ENCODE results near the gene TMEM156. TPM values are rescaled to one million over a fixed set of nuclear protein-coding genes. Genes with fewer than 3 reads are reported as not detected.

Gene TMEM156
- total and polyA plus RNA-seq, 10 of the 15 experiments (the other 5 are each of a cell fraction or from before 2014, with no cell fraction given), result 20.8 to 48.3 (median 32.7) TPM

DNA sequence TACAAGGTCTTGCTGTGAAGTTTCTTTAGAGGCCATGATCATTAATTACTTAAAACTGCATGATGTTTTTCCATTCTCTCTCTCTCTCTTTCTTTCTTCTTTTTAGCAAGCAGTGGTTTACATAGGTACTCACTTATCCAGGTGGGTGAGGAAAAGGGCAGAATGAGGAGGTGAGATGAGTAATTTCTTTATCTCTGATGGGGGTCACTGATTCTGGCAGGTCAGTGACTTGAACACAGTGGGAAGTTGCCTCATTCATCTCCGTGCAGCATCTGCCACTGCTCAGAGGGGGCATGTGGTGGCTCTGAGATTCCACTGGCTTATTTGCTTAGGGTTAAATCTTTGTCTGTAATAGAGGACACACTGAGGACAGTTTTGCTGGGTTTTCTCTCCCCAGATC lies 102.0 kb downstream of the TMEM156 start (continued):
- peak; percentile 51; the same call in 1 of the 2 replicates for TF ChIP-seq TCF12 (IDR thresholded peaks at IDR 0.05; ENCODE audit: low read depth, low read length)
- peak in 1 of 2 experiments; percentile 40; a peak in 1 of 4 replicates for TF ChIP-seq EP300 (IDR thresholded peaks at IDR 0.05; ENCODE audit: borderline replicate concordance in 1 of 2, control insufficient read depth in 1 of 2, low read depth in 2 of 2, low read length in 2 of 2)
- TF ChIP-seq, protein P1, sequence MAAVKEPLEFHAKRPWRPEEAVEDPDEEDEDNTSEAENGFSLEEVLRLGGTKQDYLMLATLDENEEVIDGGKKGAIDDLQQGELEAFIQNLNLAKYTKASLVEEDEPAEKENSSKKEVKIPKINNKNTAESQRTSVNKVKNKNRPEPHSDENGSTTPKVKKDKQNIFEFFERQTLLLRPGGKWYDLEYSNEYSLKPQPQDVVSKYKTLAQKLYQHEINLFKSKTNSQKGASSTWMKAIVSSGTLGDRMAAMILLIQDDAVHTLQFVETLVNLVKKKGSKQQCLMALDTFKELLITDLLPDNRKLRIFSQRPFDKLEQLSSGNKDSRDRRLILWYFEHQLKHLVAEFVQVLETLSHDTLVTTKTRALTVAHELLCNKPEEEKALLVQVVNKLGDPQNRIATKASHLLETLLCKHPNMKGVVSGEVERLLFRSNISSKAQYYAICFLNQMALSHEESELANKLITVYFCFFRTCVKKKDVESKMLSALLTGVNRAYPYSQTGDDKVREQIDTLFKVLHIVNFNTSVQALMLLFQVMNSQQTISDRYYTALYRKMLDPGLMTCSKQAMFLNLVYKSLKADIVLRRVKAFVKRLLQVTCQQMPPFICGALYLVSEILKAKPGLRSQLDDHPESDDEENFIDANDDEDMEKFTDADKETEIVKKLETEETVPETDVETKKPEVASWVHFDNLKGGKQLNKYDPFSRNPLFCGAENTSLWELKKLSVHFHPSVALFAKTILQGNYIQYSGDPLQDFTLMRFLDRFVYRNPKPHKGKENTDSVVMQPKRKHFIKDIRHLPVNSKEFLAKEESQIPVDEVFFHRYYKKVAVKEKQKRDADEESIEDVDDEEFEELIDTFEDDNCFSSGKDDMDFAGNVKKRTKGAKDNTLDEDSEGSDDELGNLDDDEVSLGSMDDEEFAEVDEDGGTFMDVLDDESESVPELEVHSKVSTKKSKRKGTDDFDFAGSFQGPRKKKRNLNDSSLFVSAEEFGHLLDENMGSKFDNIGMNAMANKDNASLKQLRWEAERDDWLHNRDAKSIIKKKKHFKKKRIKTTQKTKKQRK (IDR thresholded peaks at IDR 0.05; ENCODE audit: low read depth, low read length), result no peak
- peak in 1 of 2 experiments; percentile 64; a peak in 1 of 4 replicates for TF ChIP-seq ETV6 (conservative IDR thresholded peaks at IDR 0.05 in 1 of 2, IDR thresholded peaks at IDR 0.05 in 1 of 2; ENCODE audit: borderline replicate concordance in 1 of 2, low read depth in 1 of 2)
- no peak for TF ChIP-seq NFXL1 (IDR thresholded peaks at IDR 0.05; ENCODE audit: borderline replicate concordance)
- peak; percentile 48; the same call in 1 of the 2 replicates for TF ChIP-seq ATF2 (IDR thresholded peaks at IDR 0.05; ENCODE audit: low read length)
- peak in 1 of 2 experiments; percentile 64; a peak in 3 of 4 replicates for TF ChIP-seq IKZF2 (IDR thresholded peaks at IDR 0.05)
- TF ChIP-seq NR2F1 (conservative IDR thresholded peaks at IDR 0.05), result peak; percentile 73
- TF ChIP-seq EED (IDR thresholded peaks at IDR 0.05; ENCODE audit: low read depth), result peak; percentile 62
- peak; percentile 63 for TF ChIP-seq RUNX3 (IDR thresholded peaks at IDR 0.05; ENCODE audit: low read length)
- TF ChIP-seq BCL11A (IDR thresholded peaks at IDR 0.05; ENCODE audit: low read depth, low read length), result 0 out of 2 replicates have a peak, but pooled peaks have one; percentile 23
- peak; percentile 22; the same call in 1 of the 2 replicates for TF ChIP-seq CREM (IDR thresholded peaks at IDR 0.05; ENCODE audit: low read depth)
- TF ChIP-seq ZBTB11 (CRISPR knock-in tag; IDR thresholded peaks at IDR 0.05), result no peak
- TF ChIP-seq NR2C1 (IDR thresholded peaks at IDR 0.05), result no peak
- TF ChIP-seq ZSCAN29 (IDR thresholded peaks at IDR 0.05), result no peak
- TF ChIP-seq IKZF1 (conservative IDR thresholded peaks at IDR 0.05), result peak; percentile 57; the same call in 1 of the 2 replicates
- TF ChIP-seq CHD4 (IDR thresholded peaks at IDR 0.05), result no peak
- TF ChIP-seq ATF7 (IDR thresholded peaks at IDR 0.05; ENCODE audit: low read depth), result peak; percentile 47
- TF ChIP-seq MTA2 (IDR thresholded peaks at IDR 0.05; ENCODE audit: low read depth), result peak; percentile 53; the same call in 1 of the 2 replicates
- TF ChIP-seq RCOR1 (conservative IDR thresholded peaks at IDR 0.05; ENCODE audit: low read depth, low read length), result no peak
- TF ChIP-seq CBFB (IDR thresholded peaks at IDR 0.05; ENCODE audit: low read depth), result no peak
- no peak for TF ChIP-seq LARP7 (IDR thresholded peaks at IDR 0.05)
- no peak for TF ChIP-seq MTA3 (IDR thresholded peaks at IDR 0.05; ENCODE audit: borderline replicate concordance, low read length)
- TF ChIP-seq POLR2AphosphoS2 (IDR thresholded peaks at IDR 0.05; ENCODE audit: low read depth, low read length), result no peak
- TF ChIP-seq GABPA (IDR thresholded peaks at IDR 0.05; ENCODE audit: low read depth), result 0 out of 2 replicates have a peak, but pooled peaks have one; percentile 17
- TF ChIP-seq FOXM1 (IDR thresholded peaks at IDR 0.05; ENCODE audit: low read depth, low read length), result peak; percentile 53; the same call in 1 of the 2 replicates

Measured in GM12878 (cell line).